HepG2 (cell line): ENCODE data around the gene STX5. TPM values are rescaled to one million over a fixed set of nuclear protein-coding genes. Genes with fewer than 3 reads are reported as not detected.

ENCODE experiments used
- ASH2L ChIP-seq: fragments of 300-600, 200-600 bp; sonication (generic); IDR thresholded peaks from 2 replicates; pipeline ENCODE4 v1.7.0; 2017; ENCODE audit warnings: low read depth, mild to moderate bottlenecking, moderate library complexity, mixed read lengths, low read length; ENCODE audit not compliant: insufficient read length
- MIER2 ChIP-seq: IDR thresholded peaks from 2 replicates; pipeline ENCODE4 v1.6.1; 2016; ENCODE audit warnings: missing biosample characterization, missing genetic modification reagents
- SALL1 ChIP-seq: sonication (generic); formaldehyde crosslinking; IDR thresholded peaks from 2 replicates; pipeline ENCODE4 v1.8.0; 2022; ENCODE audit warnings: mild to moderate bottlenecking, missing genetic modification reagents
- SRSF4 ChIP-seq: fragments of 200-400 bp; formaldehyde crosslinking; IDR thresholded peaks from one replicate; pipeline ENCODE4 v1.6.1; 2018; ENCODE audit warnings: mild to moderate bottlenecking, low read depth, low read length, moderate library complexity; ENCODE audit not compliant: poor library complexity, severe bottlenecking
- STAG1 ChIP-seq: sonication (generic); formaldehyde crosslinking; IDR thresholded peaks from 2 replicates; pipeline ENCODE4 v1.4.0; 2020; ENCODE audit warnings: missing genetic modification reagents
- TOPORS ChIP-seq: sonication (generic); formaldehyde crosslinking; IDR thresholded peaks from 2 replicates; pipeline ENCODE4 v1.8.0; 2023; ENCODE audit warnings: mild to moderate bottlenecking, missing genetic modification reagents
- ZFP90 ChIP-seq: sonication (generic); formaldehyde crosslinking; IDR thresholded peaks from 2 replicates; pipeline ENCODE4 v1.8.0; 2022; ENCODE audit warnings: missing genetic modification reagents, mild to moderate bottlenecking, inconsistent platforms, borderline replicate concordance
- ZNF484 ChIP-seq: sonication (generic); formaldehyde crosslinking; IDR thresholded peaks from 2 replicates; pipeline ENCODE4 v1.5.1; 2020; ENCODE audit warnings: mild to moderate bottlenecking, low read depth, missing genetic modification reagents, borderline replicate concordance
- ZNF572 ChIP-seq: sonication (generic); formaldehyde crosslinking; IDR thresholded peaks from 2 replicates; pipeline ENCODE4 v1.5.1; 2020; ENCODE audit warnings: mild to moderate bottlenecking, missing genetic modification reagents
- ZNF710 ChIP-seq: sonication (generic); formaldehyde crosslinking; IDR thresholded peaks from 2 replicates; pipeline ENCODE4 v1.5.0; 2020; ENCODE audit warnings: mild to moderate bottlenecking, missing genetic modification reagents, borderline replicate concordance
- polyA plus RNA-seq, 8 experiments: library from polyadenylated mRNA; depleted of rRNA in 3 of 8; stranded (reverse) in 7 of 8; unstranded in 1 of 8; fragments of >200 nt; fragmentation: Illumina TruSeq in 4 of 8; extraction: Trizol in 4 of 8; gene quantifications; 2 replicates each; pipeline versions ENCODE4 v1.2.1 to v1.2.3, GENCODE V29; 2011 to 2016; ENCODE audit warnings: low read depth in 4 of 8, missing spikeins in 1 of 8, mixed read lengths in 1 of 8; ENCODE audit not compliant: insufficient read depth in 1 of 8
- total RNA-seq, 5 experiments: library from RNA; depleted of rRNA; stranded (reverse); fragments of >200 nt; fragmentation: Illumina TruSeq; extraction: Trizol; gene quantifications; 2 replicates each; pipeline ENCODE4 v1.2.3, GENCODE V29; 2016; ENCODE audit warnings: low read depth in 1 of 5
- TF ChIP-seq, protein P1 (sequence below): sonication (generic); formaldehyde crosslinking; IDR thresholded peaks from 2 replicates; pipeline ENCODE4 v1.4.0; 2020; ENCODE audit warnings: missing genetic modification reagents
- TF ChIP-seq, protein P2 (sequence below), 2 experiments: sonication (generic) in 1 of 2; formaldehyde crosslinking in 1 of 2; IDR thresholded peaks; 2 replicates each; pipeline versions ENCODE4 v1.5.1 to v1.6.1; 2011 to 2020; ENCODE audit warnings: borderline replicate concordance in 1 of 2, low read depth in 1 of 2, low read length in 1 of 2, mild to moderate bottlenecking in 1 of 2, missing genetic modification reagents in 1 of 2, moderate library complexity in 1 of 2

The STX5 gene
- total and polyA plus RNA-seq, 2 of the 13 experiments (the other 11 are each of a cell fraction or from before 2014, with no cell fraction given): 26.9 to 30.0 TPM

DNA sequence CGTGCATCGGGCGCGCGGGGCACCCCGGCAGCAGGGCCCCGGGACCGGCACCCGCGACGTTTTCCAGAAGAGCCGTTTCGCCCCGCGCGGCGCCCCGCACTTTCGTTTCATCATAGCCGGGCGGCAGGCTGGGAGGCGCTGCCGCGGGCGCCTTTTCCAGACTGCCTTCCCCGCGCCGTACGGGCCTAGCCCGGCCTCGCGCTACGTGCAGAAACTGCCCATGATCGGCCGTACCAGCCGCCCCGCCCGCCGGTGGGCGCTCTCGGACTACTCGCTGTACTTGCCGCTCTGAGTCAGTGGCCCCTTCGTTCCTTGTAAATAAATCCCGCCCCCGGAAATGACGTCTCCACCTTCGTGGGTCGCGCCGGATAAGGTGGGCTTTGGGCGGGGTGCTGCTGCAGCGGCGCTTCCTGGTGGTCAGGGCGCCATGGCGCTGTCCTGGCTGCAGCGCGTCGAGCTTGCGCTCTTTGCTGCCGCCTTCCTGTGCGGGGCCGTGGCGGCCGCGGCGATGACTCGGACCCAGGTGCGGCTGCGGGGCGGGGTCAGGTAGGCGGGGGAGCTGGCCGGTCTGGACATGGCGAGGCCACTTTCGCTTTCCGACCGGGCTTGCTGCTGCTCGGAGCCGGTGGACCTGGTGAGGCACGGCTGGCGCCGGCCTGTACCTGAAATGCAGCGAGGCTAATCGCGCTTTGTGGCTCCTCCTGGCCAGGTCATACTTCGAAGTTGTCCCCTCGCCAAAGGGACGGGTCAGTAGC is 44.7 kb downstream of the STX5 start, which contains the start of gene TMEM179B (continued):
- TF ChIP-seq SALL1 (CRISPR knock-in tag) (peak; percentile 88), ZFP90 (peak; percentile 47; the same call in 1 of the 2 replicates), SRSF4 (no peak), TOPORS (peak; percentile 97), STAG1 (peak; percentile 57), ASH2L (peak; percentile 70), ZNF484 (no peak), ZNF572 (CRISPR knock-in tag) (no peak; the same call in 1 of the 2 replicates), MIER2 (CRISPR knock-in tag) (peak; percentile 25; the same call in 1 of the 2 replicates), ZNF710 (CRISPR knock-in tag) (no peak)
- TF ChIP-seq, protein P1, sequence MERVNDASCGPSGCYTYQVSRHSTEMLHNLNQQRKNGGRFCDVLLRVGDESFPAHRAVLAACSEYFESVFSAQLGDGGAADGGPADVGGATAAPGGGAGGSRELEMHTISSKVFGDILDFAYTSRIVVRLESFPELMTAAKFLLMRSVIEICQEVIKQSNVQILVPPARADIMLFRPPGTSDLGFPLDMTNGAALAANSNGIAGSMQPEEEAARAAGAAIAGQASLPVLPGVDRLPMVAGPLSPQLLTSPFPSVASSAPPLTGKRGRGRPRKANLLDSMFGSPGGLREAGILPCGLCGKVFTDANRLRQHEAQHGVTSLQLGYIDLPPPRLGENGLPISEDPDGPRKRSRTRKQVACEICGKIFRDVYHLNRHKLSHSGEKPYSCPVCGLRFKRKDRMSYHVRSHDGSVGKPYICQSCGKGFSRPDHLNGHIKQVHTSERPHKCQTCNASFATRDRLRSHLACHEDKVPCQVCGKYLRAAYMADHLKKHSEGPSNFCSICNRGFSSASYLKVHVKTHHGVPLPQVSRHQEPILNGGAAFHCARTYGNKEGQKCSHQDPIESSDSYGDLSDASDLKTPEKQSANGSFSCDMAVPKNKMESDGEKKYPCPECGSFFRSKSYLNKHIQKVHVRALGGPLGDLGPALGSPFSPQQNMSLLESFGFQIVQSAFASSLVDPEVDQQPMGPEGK (CRISPR knock-in tag): peak; percentile 66
- TF ChIP-seq, protein P2, sequence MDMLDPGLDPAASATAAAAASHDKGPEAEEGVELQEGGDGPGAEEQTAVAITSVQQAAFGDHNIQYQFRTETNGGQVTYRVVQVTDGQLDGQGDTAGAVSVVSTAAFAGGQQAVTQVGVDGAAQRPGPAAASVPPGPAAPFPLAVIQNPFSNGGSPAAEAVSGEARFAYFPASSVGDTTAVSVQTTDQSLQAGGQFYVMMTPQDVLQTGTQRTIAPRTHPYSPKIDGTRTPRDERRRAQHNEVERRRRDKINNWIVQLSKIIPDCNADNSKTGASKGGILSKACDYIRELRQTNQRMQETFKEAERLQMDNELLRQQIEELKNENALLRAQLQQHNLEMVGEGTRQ (IDR thresholded peaks at IDR 0.05; ENCODE audit: low read depth, low read length): no peak
- TF ChIP-seq, protein P2 (CRISPR knock-in tag; IDR thresholded peaks at IDR 0.05; ENCODE audit: borderline replicate concordance): no peak
